Kidney glomerular epithelial cell (primary cell): ENCODE measurements around the gene LMX1B.
A peak's percentile ranks its signal among the peaks of the same experiment; 100 is the strongest.

ENCODE experiments used
- DNase-seq: peaks from one replicate; lab custom pipeline; 2025; lab: John Stamatoyannopoulos, UW

The LMX1B gene

DNA sequence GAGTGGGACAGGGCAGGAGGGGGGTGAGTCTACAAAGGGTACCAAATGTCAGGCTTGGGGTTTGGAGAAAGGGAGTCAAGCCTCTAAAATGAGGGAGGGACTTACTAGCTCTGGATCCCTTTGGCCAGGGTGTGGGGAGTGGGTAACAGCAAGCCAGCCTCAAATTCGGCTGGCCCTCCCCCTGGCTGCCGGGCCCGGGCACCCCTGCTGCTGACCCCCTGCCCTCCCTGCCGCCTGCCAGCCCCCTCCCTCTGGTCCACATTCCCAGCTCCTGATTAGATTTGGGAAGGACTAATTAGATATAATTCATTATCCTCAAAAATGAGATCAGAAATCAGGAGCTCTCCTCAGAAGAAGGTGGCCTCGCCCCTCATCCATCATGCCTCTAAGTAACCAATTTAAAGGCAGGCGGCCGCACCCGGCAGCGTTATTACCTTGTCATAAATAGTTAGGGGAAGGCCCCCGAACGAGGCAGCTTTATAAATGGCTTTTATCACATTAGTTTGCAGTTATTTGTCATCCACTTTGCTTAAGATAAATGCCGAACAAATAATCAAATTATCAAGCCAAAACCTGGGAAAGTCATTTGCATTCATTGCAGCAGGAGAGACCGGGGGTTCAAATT lies 44.6 kb downstream of the LMX1B start:
- no peak for DNase-seq

DNA sequence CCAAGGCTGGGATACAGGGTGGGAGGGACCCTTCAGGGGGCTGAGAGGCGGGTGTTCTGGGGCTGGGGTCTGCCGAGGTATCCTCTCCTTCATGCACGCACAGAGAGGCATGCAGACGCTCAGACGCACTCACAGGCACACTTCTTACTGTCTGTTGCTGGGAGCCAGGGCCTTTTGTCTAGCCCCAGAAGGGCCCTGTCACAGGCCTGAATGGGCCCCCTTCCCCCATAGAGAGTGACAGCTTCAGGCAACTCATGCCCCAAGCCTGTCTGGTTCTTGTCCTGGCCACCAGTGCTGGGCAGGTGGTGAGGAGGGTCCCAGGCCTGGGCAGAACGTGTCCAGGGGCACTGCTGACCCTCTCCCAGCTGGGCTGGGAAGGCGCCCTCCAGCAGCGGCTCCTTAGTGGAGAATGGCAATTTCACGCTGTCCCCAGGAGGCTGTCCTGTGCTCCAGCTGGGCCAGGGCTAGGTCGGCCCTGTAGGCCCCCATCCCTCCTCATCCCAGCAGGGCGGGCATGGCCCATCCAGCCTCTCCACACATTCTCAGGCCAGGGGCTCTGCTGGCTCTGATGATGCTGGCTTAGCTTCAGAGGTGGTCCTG lies 45.3 kb downstream of the LMX1B start:
- DNase-seq: no peak

DNA sequence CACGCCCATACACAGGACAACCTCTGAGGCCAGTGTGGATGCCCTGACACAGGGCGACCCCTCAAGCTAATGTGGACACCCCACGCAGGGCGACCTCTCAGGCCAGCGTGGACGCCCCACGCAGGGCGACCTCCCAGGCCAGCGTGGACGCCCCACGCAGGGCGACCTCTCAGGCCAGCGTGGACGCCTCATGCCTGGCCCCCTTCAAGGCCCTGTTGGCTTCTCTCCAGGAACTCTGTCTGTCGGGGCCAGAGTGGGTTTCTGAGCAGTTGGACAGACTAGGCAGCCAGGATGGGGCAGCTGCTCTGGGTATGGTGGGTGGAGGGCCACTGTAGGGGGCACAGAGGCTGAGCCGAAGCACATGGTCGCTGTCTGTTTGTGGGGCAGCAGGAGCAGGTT lies 47.4 kb downstream of the LMX1B start:
- no peak for DNase-seq

DNA sequence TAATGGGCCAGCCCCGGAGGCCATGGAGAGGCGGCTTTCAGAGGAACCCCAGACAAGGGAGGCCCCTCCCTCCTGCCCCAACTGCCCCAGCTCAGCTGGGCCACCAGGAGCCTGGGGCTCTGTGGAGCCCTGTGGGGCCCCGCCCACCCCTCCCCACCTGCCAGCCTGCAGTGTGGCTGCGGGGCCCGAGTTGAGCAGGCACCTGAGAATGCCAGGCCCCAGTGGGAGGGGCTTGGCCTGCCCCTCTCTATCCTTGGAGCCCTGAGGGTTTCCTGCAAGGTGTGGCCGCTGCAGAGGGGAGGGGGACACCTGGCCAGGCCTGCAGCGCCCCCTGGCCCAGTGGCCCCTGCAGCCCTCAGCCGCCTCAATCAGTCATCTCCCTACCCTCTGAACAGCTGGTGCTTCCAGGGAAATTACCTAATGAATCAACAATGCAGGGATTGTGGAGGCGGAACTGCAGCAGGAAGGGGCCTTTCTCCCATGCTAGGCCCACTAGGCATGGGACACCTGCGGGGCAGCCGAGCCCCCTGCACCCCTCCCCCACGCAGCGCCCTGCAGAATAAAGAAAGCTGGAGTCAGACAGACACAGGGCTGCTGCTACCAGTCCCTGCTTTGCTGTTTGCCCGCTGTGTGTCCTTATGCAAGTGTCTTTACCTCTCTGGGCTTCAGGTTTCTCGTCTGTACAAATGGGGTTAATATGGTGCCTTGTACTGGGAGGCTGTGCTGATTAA lies 48.0 kb downstream of the LMX1B start:
- DNase-seq: peak; percentile 45

DNA sequence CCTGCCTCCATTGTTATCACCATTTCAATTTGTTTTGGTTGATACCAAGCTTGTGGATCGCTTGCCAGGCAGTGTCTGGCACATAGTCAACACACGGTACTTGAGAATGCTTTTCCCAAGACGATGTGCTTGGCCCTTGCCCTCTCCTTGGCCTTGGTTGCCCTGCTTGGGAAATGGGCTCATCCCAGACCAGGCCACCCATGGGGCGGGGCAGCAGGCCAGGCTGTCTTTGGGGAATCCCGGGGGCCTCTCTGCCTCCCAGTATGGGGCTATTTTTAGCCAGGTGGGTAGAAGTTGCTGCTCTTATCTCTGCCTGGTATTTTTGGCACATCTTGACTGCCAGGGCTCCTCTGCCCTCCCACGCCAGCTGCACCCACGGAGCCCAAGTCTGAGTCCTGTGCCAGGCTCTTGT lies 49.9 kb downstream of the LMX1B start:
- DNase-seq: no peak

DNA sequence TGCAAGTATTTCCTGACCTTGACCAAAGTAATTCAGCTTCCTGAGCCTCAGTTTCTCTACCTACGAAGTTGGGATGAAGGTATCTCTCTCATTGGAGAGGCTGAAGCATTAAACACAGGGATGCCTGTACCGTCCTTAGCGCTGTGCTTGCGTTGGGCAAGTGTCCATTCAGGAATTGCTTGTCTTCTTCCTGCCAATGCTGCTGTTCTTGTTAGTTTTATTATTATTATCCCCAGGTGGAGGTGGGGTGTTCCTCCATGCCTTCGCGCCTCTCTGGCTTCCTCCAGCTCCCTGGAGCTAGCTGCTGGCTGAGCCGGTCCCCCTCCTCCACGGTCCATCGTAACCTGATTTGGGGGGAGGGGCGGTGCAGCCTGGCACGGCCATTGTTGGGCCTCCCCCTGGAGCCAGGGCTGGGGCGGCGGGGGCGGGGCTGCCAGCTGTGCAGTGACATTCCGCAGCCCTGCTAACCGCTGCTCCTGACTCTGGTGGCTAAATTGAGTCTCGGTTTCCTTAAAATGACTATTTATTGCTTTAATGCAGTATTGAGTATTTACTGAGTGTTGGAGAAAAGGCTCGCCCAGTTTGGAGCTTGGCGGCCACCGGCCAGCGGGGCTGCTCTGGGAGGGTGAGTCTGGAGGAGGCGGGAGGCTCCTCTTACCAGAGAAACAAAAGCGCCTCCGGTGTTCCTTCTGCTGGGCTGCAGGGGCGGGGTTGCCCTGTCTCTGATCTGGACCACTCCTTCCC lies 51.3 kb downstream of the LMX1B start:
- DNase-seq: no peak

DNA sequence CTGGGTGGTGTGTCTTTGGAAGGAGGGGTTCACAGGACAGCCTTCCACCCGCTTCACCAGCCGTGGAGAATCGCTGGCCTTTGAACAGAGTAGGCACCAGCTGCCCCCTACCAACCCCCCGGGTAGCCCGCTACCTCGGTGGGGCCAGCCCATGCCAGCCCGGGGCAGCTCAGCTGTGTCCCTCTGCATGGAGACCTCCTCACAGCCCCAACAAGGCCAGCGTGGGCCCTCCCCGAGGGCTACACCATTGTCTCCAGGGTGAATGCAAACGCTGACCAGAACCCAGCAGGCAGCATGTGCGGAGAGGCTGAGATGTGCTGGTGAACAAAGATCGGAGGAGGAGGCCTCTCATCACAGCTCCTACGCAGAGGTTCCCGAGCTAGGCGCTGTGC lies 51.9 kb downstream of the LMX1B start:
- no peak for DNase-seq

DNA sequence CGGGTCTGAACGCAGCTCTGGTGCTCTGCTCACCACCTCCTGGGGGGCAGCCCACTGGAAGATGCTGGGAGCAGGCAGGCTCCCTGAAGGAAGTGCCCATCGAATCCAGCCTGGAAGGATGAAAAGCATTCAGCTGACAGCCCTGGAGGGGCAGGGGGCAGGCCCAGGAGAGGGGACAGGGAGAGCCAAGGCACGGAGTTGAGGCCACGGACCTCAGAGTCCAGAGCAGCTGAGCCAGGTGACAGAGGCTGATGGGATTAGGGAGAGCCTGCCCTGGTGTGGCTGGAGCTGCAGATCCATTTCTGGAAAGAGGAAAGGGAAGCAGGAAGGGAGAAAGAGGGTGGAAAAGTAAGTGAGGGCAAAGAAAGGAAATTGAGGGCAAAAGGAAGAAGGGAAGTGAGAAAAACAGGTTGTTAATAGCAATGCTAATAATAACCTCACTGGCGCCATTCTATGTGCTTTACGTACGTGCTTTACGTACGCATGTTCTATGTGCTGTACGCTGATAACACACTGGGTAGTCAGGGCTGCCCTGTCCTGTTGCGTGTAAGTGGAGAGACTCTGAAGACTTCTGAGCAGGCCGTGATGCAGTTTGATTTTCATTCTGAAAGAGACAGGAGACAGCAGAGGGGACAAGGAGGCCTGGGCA lies 52.6 kb downstream of the LMX1B start:
- no peak for DNase-seq

DNA sequence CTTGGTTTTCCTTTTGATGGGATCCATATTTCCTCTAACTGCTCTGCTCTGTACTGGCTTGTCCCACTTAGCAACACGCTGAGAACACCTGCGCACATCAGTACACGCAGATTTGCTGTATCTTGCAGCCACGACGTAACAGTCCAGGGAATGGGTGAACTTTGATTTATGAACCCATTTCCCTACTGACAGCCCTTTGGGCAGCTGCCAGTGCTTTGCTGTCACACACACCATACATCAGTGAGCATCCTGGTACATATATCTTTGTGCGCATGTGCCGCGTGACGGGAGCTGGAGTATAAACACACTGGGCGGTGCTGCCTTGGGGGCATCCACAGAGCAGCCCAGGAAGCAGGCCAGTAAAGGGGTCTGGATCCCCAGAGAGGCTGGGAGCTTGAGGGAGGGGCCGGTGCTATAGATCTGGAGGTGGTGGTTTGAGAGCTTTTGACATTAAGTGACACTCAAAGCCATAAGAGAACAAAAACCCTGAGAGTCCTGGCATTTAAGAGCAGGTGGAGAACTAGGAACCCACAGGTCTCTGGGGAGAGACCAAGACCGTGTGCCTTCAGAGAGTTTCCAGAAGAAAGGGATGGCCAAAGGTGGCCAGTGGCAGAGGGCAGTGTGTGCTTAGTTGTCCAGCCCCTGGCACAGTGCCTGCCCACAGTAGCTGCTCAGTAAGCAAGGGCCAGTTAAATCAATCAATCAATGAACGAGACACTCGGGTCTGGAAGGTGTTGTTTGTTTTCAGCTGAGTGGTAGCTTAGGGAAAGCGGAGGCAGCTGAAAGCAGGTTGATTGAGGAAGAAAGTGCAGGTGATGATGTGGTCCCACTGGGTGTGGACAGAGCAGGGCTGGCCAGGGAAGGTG lies 53.7 kb downstream of the LMX1B start:
- no peak for DNase-seq

DNA sequence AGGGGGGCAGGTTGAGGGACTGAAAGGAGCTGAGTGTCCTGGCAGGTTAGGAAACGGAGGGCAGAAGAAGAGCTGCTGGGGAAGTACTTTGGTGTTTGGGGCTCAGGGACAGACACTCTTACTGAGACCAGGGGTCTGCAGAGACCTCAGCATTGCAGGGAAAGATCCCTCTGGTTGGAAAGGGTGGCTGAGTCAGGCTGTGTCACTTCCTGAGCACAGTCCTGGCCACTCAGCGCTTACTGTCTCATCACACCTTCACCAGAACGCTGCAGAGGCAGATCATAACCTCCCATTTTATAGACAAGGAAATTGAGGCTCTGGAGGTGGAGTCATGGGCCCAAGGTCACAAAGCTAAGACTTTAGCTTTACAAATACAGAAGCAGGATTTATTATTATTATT lies 54.3 kb downstream of the LMX1B start:
- DNase-seq: no peak

DNA sequence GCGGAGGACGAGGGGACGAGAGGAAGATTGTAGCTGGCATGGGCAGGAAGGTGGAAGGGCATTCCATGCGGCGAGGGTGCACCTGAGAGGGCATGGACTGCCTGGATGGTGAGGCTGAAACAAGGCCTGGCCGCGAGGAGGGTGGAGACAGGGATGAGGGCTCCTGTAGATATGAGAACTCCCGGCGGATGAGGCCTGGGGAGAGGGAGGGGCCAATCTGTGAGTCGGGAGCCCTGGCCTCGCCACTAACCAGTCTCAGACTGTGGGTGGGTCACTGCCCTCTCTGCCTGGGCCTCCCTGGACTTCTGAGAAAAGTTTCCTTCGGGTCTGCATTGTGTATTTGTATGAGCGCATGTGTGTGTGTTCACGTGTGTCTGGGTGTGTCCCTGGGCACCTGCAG lies 55.4 kb downstream of the LMX1B start:
- no peak for DNase-seq

DNA sequence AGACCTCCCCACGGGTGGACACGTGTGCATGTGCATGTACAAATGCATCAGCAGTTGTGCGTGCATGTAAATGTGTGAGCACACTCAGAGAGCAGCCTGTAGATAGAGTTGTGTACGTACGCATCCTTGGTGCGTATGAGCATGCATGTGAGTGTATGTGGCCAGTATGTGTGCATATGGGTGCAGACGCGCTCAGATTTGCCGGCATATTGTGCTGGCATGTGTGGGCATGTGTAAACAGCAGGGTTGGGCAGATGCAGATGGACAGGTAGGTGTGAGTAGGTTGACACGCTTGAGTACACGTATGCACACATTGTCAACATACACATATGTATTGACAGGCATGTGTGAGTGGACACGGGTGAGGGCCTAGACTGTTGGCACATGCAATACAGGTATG lies 56.5 kb downstream of the LMX1B start:
- DNase-seq: no peak

DNA sequence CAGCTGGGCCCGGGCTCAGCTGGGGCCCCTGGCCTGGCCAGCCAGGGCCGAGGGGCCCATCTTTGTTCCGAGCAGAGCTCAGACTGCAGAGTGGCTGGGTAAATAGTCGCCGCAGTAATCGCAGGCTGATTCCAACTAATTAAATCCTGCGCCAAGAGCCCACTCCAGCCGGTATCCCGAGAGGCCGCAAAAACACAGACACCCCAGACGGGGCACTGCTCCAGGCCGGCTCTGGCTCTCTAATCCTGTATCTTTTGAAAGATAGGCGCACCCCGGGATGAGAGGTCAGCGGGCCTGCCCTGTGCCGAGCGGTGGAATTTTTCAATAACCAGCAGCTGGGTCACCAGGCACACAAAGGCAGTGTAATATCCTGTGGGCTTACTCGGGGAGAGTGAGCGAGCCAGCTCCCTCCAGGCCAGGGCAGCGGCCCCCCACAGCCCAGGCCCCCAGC lies 57.7 kb downstream of the LMX1B start:
- no peak for DNase-seq

DNA sequence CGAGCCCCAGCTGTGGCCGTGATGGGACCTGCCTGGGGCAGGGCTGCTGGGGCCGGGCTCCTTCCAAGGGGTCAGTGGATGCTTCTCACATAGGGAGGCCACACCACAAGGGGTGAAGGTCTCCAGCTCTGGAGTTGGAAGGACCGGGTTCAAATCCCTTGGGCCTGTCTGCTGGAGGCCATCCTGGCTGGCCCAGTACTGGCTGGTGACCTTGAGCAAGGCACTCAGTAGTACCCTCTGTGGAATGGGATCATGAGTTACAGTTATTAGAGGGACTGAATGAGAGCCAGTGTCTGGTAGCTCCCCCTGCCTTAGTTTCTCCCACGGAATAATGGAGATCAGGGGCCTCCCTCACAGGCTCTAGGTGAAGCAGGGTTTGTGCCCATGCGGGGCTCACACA lies 58.3 kb downstream of the LMX1B start:
- no peak for DNase-seq

DNA sequence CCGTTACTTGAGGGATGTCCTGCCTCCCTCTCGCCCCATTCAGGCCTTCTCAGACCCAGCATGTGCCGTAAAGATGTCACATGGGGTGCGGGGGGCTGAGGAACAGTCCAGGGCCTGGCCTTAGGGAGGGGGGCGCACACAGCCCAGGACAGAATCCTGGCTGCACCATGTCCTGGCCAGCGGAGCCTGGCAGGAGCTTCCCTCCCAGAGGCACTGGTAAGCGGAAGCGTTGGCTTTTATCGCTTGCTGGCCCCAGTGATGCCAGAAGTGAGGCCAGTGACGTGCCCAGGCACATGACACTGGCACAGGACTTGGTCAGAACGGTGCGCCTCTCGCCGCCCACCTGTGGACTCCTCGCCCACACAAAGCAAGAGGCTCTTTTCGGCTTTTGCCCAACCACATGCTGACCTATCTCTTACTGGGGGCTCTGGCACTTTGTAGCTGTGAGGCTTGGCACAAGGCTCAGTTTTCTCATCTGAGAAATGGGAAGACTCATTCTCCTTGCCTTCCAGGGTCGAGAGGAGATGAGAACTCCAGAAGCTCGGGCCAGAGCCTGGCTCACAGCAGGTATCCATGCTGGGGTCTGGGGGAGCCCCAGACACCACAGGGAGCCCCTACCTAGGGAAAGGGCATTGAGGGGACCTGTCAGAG lies 59.0 kb downstream of the LMX1B start:
- DNase-seq: no peak

DNA sequence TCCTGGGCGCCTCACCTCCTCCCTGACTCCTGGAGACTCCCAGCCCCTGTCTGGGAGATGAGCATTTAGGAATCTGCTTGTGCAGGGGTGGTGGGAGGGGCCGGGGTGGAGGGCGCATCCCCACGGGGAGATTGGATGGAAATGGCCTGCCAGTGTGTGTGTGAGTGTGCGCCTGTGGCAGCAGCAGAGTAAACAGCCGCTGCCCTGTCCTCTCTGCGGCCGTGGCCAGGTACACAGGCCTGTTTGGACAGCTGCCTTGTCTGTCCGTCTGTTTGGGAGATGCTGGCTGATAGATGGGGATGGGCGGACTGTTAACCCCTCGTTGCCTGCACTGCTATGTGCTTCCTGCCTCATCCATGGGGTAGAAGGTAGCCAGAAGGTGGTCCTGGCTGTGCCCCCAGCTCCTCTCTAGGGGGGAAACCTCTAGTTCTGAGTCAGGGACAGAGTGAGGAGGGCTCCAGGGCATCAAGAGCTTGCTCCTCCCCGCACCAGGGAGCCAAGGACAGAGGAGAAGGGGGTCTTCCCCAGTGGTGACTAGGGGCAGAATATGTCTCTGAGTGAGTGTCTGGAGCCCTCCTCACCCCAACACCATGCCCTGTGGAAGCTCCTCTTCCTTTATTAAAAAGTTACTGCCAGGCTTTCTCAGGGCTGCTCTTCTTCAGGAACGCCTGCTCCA lies 60.1 kb downstream of the LMX1B start:
- DNase-seq: no peak

DNA sequence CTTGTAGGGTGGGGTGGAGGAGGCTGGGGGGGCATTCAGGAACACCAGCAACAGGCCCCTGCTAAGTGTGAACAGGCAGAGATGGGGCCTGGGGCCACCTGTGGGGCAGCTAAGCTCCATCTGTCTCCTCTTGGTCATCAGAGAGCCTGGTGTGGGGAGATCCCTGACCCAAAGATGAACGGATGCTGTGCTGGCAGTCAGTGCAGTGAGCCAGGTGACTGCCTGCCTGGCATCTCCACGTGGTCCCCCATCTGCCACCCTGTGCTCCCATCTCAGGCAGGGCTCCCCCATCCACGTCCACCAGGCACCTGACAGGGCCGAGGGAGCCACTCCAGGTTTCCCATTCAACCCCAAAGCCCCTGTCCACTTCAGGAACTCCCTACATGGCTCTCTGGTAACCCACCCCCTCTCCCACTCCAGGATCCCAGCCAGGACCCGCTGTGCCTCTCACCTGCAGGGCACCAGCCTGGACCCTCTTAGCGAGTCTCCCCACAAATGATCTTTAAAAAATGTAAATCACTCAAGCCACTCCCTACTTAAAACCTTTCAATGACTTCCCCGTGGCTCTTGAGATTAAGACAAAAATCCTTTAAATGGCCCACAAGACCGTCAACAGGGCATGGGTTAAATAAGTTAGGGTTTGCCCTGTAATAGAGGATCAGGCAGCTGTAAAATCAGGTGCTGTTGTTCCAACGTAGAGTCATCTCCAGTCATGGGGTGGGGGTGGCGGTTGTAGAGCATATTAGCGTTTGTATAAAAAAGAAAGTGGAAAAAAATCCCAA lies 60.8 kb downstream of the LMX1B start:
- DNase-seq: no peak

DNA sequence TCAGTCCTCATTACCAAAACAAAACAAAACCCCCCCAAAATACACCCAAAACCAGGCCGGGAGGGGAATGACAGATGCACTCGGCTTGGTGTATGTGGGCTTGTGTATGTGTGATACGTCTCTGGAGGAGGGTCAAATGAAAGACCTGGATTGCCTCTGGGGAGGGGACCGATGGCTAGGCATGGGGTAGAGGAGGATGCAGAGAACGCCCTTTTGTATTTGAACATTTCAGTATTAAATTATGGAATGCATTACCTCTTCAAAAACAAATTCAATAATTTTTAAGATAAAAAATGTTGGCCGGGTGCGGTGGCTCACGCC lies 61.4 kb downstream of the LMX1B start:
- no peak for DNase-seq

DNA sequence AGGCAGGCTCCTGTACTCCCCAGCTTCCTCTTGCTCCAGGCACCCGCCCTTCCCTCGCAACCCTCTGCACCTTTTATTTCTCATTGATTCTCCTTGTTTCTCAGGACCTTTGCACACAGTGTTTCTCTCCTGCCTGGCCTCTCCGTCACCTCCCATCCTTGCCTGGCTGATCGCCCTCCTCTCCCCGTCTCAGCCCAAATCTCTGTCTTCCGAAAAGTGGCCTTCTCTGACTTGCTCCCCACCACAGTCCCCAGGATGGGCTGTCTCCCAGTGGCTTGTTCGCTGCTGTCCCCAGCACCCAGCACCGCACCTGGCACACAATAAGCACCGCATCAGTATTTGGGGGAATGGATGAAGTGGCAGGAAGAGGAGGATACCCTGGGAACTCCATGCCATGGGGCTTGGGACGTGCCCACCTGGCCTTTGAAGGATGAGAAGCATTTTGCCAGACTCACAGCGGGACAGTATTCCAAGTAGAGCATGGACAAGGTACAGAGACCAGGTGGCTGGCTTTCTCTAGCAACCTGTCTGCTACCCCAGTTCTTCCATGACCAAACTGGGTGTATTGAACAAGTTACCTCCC lies 62.5 kb downstream of the LMX1B start:
- DNase-seq: no peak
